A375 (cell line): ENCODE measurements around the gene CCDC74A. TPM values are rescaled to one million over a fixed set of nuclear protein-coding genes. Genes with fewer than 3 reads are reported as not detected.

Experiments
- total RNA-seq: library from RNA; depleted of rRNA; stranded (reverse); fragments of >200 nt; shearing (Covaris generic); gene quantifications from 2 replicates; pipeline ENCODE4 v1.2.3, GENCODE V29; 2014; rRNA removed

CCDC74A gene
- 5.6 and 5.9 TPM in 2 replicates for total RNA-seq

GRCh38 chr2:131527131-131528001, at the start of gene CCDC74A:
CCDC74A (plus strand) TSS chr2:131527888; CDS start chr2:131527971, 83 bp downstream.

GRCh38 chr2:131492015-131492417, 35.7 kb upstream of the CCDC74A start, which contains the start of gene MZT2A:
MZT2A (minus strand) TSS chr2:131492397; CDS start chr2:131492376, 21 bp downstream.

Other genes with a start within 250 kb of the CCDC74A start
- not detected in 2 replicates for gene RAB6D, start 163.7 kb upstream of the CCDC74A start, total RNA-seq
- gene TUBA3D, start 51.8 kb upstream of the CCDC74A start, total RNA-seq, result not detected in 2 replicates
- gene MZT2A, start 35.5 kb upstream of the CCDC74A start, total RNA-seq, result 157 and 193 TPM in 2 replicates